HG03066 (cell line): ENCODE measurements around the gene TTC13.

Experiments used
- ATAC-seq: cut with Tn5 transposase; IDR thresholded peaks from one replicate; pipeline ENCODE4 v1.9.1; 2021; ENCODE audit warnings: low read depth; ENCODE audit not compliant: unreplicated experiment

The TTC13 gene

GRCh38 chr1:230858918-230859729 lies 119.5 kb downstream of the TTC13 start:
- no peak for ATAC-seq

DNA sequence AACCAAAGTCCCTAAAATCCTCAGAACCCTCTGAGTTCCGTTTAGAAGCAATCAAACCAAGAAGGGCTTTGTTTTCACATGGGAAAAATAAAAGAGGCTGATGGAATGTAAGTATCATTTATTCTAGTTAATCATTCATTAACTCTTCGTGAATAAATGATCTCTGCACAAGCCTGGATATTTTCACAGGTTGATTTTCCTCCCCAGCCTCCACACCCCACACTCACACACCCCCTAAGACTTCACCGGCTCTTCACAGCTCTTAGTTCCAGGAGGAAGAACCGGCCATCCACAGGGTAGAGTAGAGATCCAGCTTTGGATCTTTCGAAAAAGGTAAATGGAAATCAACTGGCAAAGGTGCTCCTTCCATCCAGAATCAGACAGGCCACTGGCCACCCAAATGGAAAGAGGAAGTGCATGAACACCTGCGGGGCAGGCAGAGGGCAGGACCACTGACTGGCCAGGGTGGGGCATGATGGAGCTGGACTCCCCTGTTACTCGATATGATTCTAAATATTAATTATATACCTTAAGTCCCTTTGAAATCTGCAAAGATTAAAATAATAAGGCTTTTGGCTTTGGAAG lies 120.3 kb downstream of the TTC13 start:
- ATAC-seq: no peak

DNA sequence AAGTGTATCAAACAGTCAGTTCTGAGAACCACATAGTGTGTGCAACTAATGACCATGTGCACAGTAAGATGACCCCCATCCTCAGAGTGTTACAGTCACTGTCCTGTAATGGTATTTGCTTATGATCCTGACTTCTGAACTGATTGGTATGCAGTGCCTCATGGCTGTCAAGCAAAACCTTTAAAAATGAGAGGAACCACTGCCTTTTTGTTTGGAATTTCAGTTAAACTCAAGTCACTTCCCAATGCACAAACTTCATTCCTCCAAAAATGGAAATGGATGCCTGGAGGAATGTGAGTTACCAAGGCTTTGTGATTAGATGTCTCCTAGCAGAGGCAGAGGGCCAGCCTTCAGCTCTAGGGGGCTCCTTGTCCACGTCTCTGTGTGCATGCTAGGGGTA lies 120.8 kb downstream of the TTC13 start:
- ATAC-seq: no peak

GRCh38 chr1:230857077-230857476 lies 121.6 kb downstream of the TTC13 start:
- ATAC-seq: no peak
